Activated T-helper 1 cell treated with anti-CD3 and anti-CD28 coated beads, Interleukin-2, amount 50 U/mL, for 16 hours (primary cell): ENCODE measurements around the gene TBX15.

Experiments used
- DNase-seq, 2 donors: peaks; one replicate each; pipeline ENCODE4 v3.0.0-alpha.2; 2020; ENCODE audit warnings: low read depth in 1 of 2, low spot score in 1 of 2

The TBX15 gene

DNA sequence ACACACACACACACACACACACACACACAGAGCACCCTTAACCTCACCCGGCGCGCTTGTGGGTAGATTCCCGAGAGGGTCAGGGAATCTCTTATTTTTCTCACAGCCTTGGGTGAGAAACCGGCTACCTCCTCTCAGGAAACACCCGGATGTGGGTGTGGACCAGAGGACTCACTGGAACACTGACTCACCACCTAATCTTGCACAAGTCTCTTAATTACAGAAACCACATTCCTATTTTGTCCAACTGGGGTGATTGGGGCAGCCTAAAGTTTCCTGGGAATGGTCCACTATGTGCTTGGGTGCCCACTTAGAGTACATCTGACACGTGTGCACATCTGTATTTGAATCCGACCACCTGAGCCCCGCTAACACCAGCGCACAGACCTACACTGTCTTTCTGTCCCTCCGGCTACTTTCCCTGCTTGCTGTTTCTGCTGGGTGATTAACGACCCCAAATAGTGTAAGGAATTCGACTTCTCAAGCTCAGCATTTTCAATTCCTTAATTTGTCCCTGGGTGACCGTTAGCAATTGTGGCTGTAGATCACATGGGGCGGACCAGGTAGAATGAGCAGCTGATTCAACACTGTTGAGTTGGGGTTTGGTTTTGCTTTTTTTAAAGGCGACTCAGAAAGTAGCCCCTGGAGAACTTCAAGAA lies 14.0 kb upstream of the TBX15 start:
- DNase-seq = no peak

DNA sequence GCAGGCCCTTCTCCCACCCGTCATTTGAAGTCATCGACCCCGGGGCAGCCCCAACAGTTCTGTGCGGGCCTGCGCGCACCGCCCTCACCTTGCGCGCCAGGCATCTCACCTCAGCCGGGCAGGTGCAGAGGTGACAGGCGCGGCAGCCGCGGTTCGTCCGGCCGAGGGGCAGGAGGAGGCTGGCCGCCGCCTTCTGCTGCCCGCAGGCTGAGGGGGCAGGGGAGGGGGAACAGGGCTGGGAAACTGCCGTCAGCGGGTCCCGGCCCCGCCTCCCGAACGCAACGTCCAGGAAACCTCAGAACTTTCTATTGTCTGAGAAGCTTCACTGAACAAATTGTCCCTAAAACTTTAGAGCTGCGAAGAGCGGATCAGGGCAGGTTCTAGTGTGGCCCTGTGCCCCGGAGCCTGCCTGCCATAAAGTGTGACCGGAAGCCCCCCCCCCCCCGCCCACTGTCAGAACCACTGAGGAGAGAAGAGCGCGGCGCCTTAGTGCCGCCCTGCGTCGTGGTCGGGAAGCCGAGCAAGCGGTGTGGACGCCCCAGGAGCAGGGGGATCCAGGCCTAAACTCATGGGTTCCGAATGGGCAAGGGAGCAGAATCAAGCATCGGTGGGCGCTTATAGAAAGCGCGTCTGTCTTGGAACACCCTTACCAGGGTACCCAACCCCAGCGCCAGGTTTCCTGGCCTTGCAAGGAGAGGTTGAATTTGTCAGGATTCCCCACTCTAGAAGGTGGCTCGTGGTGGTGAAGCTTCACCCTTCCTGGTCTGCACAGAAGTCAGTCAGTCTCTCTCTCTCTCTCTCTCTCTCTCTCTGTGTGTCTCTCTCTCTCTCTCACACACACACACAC lies 13.3 kb upstream of the TBX15 start:
- no peak for DNase-seq

DNA sequence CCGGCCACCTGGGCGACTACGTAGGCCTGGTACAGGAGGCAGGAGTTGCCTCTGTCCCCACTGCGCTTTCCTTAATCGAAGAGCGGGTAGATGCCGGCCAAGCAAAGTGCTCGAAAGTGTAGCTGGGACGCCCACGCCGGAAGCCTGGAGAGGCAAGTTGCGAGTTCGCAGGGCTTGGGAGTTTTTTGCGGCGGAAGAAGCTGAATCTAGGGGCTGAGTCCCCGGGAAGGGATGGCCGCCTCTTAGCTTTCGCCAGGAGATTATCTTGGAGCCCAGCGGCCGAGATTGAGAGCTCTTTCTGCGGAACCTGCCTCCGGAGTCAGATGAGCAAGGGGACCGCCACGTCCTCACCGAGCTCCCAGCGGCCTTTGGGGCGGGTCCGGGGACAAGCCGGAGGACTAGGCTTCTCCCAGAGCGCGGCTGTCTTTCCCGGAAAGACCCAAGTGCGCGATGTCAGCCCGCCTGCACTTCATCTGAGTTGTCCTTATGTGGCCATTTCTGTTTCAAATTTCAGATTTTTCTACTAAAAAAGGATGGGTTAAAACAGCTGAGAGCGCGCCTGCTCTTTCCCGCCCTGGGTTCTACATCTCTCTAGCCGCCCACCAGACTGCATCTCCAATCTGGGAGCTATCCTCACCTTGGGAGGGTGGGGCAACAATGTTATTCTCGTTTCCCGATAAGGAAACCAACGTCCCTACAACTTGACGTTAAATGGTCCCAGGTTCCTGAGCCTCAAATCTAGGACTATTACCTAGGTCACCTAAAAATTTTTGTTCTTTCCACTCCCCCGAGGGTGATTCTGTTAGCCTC lies 12.4 kb upstream of the TBX15 start:
- no peak for DNase-seq

DNA sequence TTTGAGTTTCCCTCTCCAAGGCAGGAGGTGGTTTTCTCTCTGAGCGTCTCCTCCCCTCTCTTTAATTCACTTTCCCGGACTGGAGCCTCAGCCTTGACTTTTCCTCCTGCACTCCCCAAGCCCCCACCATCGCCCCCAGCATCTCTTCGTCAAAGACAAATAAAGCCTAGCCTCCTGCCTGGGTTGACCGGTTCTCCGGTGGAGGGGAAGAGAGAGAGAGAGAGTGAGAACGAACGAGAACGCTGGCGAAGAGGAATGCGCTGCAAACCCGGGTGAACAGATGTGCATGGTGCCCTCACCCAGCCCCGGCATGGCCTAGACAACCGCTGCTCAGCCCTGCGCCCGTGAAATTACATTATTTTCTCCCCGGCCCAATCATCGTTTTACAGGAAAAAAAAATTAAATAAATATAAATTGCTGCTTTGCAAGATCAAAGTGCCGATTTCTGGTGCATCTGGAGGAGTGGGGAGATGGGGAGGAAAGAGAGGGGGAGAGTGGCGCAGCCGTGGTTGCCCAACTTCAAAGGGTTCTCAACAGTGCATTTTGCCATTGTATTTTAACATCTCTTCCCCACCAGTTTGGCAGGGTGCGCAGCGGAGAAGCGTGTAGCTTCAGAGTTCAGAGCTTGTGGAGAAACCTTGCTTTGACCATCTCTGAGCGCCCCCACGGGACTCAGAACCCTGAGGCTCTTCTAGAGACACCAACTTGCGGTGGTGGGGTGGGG lies 11.4 kb upstream of the TBX15 start:
- DNase-seq = no peak

DNA sequence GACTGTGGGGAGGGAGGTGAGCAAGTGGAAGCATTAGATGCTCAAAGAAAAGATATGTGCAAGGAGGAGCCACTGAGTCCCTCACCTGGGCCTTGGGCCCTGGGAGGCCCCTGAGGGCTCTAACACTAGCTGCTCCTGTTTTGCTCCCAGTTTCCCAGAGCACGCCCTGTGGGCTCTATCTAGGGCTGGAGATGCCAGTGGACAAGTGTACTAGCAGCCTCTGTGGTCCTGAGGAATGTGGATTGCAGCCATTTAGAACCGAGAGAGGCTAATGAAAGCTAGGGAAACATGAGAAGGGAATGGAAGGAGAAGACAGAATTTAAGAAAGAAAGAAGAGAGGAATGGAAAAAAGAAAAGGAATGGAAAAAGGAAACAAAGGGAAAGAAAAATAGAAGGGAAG lies 10.0 kb upstream of the TBX15 start:
- DNase-seq = no peak

DNA sequence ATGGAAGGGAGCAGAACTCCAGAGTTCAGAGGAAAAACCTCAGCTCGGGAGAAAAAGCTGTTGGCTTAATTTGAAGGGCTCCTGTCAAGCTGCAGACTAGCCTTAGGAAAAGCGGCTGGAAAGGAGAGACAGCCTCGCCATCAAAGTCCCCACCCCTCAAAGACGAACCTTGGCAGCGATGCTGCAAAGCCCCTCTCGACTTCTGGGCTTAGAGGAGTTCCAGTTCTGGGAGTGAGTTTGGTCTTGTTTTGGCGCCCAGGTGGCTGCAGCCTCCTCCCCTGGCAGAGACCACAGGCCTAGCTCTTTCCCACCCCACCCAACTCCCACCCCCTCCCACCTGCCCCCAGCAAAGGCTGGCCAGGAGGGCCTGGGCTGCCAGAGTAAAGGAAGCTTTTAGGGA lies 9.1 kb upstream of the TBX15 start:
- DNase-seq = no peak

DNA sequence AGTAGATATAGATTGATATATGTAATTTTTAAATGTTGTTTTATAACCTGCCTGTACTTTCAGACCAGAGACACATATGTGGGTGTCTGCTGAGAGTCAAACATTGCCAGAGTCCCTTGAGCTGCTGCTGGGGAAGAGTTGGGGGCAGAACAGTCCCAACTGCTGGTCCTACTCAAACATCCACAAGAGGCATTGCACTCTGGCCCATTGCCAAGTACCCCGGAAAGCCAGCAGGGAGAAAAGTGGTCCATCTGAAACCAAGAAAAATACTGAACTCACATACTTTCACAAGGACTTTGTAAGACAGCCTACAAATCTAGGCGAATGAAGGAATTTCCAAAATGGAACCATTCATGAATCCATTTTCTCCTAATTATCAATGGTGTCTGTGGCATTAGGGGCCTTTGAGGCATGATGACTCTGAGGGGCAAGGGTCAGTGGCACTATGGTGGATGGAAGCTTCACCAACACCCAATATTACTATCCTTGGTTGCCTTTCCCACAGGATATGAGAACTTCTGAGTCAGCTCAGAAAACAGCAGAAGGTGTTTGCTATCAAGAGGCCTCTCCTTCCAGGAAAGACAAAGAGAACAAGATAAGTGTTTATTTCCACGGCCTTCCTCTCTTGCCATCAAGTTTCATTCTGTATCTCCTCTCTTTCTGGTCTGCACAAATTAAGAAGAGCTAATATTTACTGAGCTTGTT lies 7.3 kb upstream of the TBX15 start:
- no peak for DNase-seq

DNA sequence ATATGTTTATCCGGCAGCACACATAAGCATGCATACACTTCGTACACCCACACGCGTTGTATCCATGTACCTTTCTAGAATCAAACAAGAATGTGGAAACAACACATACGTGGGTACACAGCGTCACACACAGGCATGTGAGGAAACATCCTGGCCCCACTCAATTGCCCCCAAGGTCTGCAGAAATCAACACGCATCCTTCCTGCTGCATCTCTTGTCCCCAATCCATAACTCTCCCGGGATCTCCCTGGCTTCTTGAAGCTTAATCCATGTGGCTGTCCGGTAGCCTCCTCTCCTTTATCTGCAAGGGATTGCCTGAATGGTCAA lies 5.5 kb upstream of the TBX15 start:
- no peak for DNase-seq

DNA sequence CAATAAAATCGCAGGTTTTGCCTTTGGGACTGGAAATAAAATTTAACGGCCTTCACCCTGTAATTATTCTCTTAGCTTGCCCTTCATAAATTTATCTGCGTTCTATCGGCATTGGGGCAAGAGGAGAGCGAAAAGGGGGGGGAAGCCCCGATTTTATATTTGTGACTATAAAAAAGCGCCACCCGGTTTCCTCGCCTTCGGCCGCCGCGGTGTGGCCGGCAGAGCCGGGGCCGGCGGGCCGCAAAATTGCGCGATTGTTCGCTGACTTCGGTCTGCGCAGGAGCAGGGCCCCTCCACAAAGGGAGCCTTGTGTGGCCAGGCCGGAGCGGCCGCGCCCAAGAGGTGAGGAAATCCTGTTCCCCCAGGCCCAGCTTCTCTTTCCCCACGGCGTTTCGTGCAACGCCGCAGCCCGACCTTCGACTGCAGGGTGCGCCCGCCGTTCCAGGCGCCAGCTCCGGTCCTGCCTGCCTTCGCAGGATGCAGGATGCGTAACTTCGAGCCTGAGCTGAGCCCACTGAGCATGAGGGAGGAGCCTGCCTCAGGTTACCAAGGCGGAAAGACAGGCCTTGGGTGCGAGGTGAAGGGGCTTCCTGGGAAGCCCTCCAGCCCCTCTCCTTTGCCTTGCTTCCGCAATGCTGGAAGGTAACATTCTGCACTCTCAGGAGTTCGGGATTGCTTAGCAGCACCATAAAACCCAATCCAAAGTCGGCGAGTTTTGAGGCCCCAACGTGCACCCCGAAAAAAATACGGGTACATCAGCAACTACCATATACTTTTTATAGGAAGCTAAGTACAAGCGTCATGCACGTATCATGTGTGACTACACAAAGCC lies 4.9 kb upstream of the TBX15 start:
- DNase-seq = no peak

DNA sequence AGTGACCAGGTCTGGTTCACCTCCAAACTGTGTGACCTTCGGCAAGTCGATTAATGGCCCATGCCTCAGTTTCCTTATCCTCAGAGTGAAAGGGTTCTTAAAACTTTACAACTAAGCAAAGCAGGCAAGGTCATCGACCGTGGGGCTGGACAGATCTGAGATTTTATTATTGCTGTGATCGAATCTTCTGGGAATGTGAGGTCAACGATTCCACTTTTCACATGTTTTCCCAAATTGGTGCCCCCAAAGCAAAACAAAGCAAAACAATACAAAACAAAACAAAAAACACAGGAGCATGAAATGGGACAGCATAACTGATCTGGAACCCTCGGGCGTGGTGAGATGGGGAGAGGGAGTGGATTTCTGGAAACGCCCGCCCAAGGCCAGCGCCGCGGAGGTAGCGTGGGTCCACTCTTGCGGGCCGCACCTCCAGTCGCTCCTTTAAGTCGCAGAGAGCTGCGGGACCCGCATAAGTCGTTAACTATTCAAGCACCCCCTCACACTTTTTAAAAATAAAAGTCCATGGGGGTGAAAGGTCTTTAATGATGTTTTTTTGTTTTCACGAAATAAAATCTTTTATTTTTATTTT lies 4.2 kb upstream of the TBX15 start:
- DNase-seq = no peak

DNA sequence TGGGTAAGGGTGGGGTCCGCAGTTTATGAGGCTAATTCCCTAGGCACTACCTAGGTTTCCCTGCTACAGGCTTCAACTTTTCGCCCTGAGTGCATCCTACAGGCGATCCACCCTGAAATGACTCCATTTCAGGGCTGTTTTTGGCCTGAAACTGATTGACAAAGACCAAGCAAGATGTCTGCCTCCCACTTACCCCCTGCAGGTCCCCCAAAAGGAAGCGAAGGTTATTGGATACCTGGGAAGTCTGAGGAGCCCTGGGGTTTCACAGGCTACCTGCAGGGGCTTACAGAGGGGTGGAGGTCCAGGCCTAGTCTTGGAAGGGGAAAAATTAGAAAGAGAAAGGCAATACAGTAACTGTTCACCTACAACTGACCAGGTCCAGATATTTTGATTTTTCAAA lies 3.3 kb upstream of the TBX15 start:
- no peak for DNase-seq

DNA sequence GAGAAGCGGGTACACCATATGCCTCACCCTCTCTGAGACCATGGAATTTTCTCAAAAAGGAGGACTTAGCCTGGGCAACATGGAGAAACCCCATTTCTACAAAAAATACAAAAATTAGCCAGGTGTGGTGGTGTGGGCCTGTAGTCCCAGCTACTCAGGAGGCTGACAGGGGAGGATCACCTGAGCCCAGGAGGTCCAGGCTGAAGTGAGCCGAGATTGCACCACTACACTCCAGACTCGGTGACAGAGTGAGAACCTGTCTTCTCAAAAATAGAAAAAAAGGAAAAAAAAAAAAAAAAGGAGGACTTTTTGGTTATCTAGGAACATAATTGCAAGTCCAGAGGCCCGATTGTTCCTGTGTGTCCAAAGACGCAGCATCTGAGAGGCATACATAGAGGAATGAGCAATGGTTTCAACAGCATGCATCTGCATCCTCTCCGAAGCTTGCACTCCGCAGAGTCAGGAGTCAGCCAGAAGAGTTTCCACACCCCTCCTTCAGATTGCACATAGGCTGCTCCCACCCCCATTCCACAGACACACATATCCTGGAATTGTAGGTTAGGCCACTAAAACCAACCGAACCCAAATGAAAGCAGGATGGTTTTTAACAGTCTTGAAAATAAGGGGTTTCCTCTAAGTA lies 2.5 kb upstream of the TBX15 start:
- no peak for DNase-seq

DNA sequence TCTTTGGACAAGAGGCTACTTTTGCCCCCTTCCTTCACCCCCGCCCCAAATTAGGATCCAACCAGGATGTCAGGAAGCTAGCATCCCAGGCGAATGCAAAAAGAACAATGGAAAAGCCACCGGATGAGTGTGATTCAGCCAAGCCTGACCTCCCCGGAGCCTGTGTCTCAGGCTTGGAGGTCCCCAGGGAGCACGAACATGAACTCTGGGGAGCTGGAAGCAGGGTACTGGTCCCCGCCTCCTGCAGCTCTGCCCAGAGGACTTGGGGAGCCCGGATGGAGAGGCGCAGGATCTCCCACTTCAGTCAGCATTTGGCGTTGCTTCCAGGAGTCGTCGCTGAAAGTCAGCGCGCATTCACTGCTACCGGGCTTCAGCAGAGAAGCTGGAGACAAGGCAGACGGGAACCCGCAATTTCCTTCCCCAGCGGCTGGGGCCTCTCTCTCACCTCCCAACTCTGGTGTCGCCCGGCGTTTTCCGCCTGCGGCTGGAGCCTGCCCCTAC lies 1.8 kb upstream of the TBX15 start:
- no peak for DNase-seq

DNA sequence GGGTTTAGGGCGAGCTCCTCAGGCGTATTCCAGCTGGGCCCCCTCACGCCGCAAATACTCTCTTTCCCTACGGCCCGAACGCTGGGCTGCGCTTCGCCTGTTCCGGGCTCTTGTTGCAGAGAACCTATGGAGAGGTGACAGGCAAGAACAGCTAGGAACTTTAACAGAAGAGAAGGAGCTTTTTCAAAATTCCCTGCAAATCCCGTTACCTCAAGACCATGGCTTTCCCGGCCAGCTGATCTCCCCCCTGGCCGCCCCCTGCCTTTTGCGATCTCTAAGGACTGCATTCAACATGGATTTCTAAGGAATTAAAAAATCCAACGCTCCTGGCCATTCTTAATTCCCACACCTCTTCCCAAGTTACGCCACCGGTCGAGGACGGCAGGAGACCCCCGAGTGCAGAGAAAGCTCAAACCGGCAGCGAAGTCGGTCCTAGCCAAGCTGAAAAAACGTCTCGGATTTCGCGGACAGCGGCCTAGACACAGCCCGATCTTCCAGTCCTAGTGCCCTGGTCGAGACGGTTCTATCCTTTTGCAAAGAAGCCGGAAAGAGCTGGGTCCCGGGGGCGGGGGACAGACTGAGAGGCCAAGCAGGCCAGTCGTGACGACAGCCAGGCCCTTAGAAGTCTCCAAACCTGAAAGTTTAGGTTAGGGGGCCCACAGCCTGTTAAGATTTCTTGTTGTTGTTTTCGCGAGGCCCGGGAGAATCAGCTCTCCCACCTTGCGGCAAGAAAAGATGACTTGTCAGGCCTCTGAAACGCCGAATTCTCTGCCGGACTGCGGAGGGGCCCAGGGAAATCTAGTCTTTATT lies 1.1 kb upstream of the TBX15 start:
- DNase-seq = no peak

DNA sequence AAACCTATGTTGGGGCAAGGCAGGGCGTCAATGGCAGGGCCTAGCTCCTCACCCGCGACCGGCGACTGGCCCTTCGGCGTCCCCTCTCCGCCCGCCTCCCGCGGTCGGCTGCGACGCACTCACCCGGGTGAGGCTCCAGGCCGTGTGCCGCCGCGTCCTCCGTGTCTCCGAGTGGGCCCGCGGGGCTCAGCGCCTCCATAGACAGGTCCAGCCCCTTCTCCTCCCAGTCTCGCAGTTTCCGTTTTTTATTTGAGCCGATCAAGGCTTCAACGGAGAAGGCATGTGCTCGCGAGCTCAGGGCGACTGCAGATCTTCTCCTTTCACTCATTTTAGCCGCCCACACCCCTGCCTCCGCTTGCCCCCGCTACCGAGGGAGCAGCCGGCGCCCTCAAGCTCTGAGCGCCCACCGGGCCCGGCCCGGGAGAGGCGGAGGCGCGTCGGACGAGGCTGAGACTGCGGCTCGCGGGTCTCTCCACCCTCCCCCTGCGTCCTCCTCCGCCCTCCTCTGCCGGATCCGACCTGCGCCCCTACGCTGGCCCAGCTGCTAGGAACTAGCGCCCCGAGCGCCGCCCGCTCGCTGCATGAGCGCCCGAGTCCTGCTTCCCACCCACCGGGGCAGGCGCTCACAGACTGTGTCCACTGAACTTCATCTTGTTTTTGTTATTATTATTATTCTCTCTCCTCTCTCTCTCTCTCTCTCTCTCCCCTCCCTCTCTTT lies 516 bp downstream of the TBX15 start:
- DNase-seq = no peak

DNA sequence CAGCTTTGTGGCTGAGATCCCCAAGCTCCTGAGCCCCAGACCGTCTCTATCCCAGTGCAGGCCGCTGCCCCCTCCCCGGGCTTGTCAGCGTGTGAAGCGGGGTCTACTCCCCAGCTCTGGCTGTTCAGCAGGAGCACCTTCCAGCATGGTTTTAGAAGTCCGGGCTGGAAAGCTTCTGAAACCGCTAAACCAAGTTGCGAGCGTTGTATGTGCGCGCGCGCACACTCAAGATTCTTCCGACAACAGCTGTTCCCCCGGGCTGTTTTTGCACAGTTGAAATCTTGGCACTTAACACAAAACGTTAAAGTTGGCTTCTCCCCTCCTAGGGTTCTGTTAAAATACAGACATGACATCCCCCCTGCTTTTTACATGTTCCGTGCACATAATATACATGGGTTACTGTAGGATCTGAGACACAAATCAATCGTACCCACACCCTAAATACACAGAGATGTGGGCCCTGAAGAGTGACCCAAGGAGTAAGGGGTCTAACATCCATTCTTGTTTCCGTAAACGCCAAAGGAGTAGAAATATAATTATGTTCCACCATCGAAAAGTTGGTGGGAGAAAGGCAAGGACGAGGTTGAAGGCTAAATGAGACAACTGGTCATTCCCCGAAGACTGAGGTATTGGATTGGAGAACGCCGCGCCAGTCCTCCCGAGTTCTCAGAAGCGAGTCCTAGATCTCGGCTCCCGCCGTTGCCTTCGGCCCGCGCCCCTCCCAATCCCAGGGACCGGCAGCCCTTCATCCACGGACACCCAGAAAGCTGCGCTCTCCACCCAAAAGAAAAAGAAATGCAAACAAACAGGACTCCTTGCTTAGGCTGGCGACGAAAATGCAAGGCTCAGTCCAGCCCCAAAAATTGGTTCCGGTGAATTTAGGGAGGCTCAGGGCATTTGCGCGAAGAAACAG lies 1.3 kb downstream of the TBX15 start:
- DNase-seq = no peak
